ENCODE results near the gene NEK8.
"Not testable (repeated sequence)": the region's sequence is repeated elsewhere in the genome, so short reads cannot be mapped to it uniquely, and the experiment has no call there.

NEK8 gene

GRCh38 chr17:28735913-28736769, 7.6 kb downstream of the NEK8 start:
- not testable (repeated sequence) for H3K27me3 ChIP-seq (ENCODE audit: control insufficient read depth, insufficient read depth, low read length); H3K4me1 ChIP-seq (ENCODE audit: control insufficient read depth, insufficient read depth, low read length); H3K27ac ChIP-seq (ENCODE audit: low read depth, low read length); H3K36me3 ChIP-seq (ENCODE audit: control insufficient read depth, insufficient read depth, low read length); H3K4me3 ChIP-seq (ENCODE audit: low read length); H3K9ac ChIP-seq (ENCODE audit: low read length)

- H3K27ac ChIP-seq (ENCODE audit: low read depth, low read length), result no peak overlapping the region
- H3K4me1 ChIP-seq (ENCODE audit: control insufficient read depth, insufficient read depth, low read length), result no peaks in the 10 kb centered on the region
- no peaks in the 10 kb centered on the region for H3K27me3 ChIP-seq (ENCODE audit: control insufficient read depth, insufficient read depth, low read length)
- no peaks in the 10 kb centered on the region for H3K36me3 ChIP-seq (ENCODE audit: control insufficient read depth, insufficient read depth, low read length)
- H3K9ac ChIP-seq (ENCODE audit: low read length), result no peak overlapping the region
- H3K4me3 ChIP-seq (ENCODE audit: low read length), result no peak overlapping the region
These were observed 8.7 kb downstream of the NEK8 start for GRCh38 chr17:28737316-28737715.

DNA sequence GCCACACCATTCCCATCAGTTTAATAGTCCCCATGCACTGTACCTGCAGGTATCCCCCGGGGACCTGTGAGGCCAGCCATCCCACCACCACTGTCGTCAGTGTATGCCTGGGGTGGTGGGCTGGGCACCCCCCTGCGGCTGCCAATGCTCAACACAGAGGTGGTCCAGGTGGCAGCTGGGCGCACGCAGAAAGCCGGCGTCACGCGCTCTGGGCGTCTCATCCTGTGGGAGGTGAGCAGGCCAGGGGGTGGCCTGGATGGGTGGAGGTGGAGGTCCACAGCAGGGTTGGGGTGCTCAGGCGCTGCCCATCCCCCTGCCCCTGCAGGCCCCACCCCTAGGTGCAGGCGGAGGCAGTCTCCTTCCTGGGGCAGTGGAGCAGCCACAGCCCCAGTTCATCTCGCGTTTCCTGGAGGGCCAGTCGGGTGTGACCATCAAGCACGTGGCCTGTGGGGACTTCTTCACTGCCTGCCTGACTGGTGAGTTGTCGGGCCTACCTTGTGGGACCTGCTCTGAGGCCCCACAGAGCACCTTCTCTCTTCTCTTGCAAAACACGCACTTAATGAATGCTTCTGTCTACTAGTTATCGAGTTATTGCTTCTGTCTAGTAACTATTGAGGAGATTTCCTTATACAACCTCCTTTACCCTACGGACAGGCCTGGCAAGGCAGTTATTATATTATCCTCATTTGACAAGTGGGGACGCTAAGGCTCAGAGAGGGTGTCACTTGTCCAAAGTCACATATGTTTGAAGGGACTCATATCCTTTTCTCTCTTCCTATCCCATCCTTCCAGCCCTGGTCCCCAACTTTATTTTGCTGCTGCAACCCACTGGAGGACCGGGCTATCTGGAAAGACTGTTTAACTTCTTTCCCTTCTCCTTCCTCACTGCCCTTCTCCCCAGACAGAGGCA, 9.4 kb downstream of the NEK8 start:
- Histone ChIP-seq H3K27ac (ENCODE audit: low read depth, low read length) (no peak overlapping the region), H3K27me3 (ENCODE audit: control insufficient read depth, insufficient read depth, low read length) (no peaks in the 10 kb centered on the region), H3K4me3 (ENCODE audit: low read length) (no peak overlapping the region), H3K36me3 (ENCODE audit: control insufficient read depth, insufficient read depth, low read length) (no peaks in the 10 kb centered on the region), H3K4me1 (ENCODE audit: control insufficient read depth, insufficient read depth, low read length) (peaks cover under 1% of the 10 kb centered on the region), H3K9ac (ENCODE audit: low read length) (no peak overlapping the region)

- H3K4me3 ChIP-seq (ENCODE audit: low read length), result no peak overlapping the region
- no peaks in the 10 kb centered on the region for H3K27me3 ChIP-seq (ENCODE audit: control insufficient read depth, insufficient read depth, low read length)
- H3K9ac ChIP-seq (ENCODE audit: low read length), result no peak overlapping the region
- H3K4me1 ChIP-seq (ENCODE audit: control insufficient read depth, insufficient read depth, low read length), result peaks cover 6% of the 10 kb centered on the region
- H3K36me3 ChIP-seq (ENCODE audit: control insufficient read depth, insufficient read depth, low read length), result no peaks in the 10 kb centered on the region
- H3K27ac ChIP-seq (ENCODE audit: low read depth, low read length), result no peak overlapping the region
These were observed 10.2 kb downstream of the NEK8 start for GRCh38 chr17:28738680-28739384.

- H3K27me3 ChIP-seq (ENCODE audit: control insufficient read depth, insufficient read depth, low read length), result no peaks in the 10 kb centered on the region
- H3K4me1 ChIP-seq (ENCODE audit: control insufficient read depth, insufficient read depth, low read length), result peaks cover 13% of the 10 kb centered on the region
- H3K36me3 ChIP-seq (ENCODE audit: control insufficient read depth, insufficient read depth, low read length), result no peaks in the 10 kb centered on the region
- H3K27ac ChIP-seq (ENCODE audit: low read depth, low read length), result no peak overlapping the region
- no peak overlapping the region for H3K9ac ChIP-seq (ENCODE audit: low read length)
- no peak overlapping the region for H3K4me3 ChIP-seq (ENCODE audit: low read length)
These were observed 12.1 kb downstream of the NEK8 start for GRCh38 chr17:28740406-28741357.

DNA sequence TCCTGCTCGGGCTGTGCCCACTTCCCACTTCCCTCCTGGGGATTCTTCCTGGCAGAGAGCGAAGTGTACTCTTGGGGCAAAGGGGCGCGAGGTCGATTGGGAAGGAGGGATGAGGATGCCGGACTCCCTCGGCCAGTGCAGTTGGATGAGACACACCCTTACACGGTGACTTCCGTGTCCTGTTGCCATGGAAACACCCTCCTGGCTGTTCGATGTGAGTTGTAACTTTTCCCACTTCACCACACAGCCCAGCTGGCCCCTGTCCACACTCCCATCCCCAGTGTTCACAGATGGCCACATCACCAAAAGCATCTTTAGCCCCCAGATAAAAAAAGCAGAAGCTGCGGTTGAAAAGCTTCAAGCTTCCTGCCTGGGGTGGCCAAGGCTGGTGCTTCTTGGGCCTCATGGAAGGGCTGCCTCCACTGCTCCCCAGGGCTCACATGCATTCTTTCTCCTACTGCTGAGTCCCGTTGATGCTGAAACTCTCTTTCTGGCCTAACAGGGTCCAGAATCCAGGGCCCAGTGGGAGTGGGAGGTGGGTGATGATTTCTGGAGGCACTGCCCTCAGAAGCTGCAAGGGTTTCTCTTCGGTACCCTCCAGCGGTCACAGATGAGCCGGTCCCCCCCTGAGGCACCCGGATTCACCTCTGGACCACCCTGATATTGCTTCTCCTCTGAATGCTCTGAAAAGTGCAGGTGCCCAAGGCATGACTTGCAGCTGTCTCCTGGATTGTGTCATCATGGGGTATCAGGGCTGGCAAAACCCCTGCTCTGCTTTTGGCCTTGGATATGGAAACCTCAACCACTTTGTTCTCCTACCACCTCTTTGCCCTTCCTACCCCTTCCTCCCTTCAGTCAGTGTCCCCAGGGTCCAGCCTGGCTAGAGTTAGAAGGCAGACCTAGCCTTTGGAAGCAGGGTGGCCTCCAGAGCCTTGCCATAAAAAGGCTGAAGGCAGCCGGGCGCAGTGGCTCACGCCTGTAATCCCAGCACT, 13.1 kb downstream of the NEK8 start:
- Histone ChIP-seq H3K27me3 (ENCODE audit: control insufficient read depth, insufficient read depth, low read length) (no peaks in the 10 kb centered on the region), H3K4me3 (ENCODE audit: low read length) (no peak overlapping the region), H3K27ac (ENCODE audit: low read depth, low read length) (no peak overlapping the region), H3K36me3 (ENCODE audit: control insufficient read depth, insufficient read depth, low read length) (no peaks in the 10 kb centered on the region), H3K4me1 (ENCODE audit: control insufficient read depth, insufficient read depth, low read length) (peaks cover 13% of the 10 kb centered on the region), H3K9ac (ENCODE audit: low read length) (no peak overlapping the region)

DNA sequence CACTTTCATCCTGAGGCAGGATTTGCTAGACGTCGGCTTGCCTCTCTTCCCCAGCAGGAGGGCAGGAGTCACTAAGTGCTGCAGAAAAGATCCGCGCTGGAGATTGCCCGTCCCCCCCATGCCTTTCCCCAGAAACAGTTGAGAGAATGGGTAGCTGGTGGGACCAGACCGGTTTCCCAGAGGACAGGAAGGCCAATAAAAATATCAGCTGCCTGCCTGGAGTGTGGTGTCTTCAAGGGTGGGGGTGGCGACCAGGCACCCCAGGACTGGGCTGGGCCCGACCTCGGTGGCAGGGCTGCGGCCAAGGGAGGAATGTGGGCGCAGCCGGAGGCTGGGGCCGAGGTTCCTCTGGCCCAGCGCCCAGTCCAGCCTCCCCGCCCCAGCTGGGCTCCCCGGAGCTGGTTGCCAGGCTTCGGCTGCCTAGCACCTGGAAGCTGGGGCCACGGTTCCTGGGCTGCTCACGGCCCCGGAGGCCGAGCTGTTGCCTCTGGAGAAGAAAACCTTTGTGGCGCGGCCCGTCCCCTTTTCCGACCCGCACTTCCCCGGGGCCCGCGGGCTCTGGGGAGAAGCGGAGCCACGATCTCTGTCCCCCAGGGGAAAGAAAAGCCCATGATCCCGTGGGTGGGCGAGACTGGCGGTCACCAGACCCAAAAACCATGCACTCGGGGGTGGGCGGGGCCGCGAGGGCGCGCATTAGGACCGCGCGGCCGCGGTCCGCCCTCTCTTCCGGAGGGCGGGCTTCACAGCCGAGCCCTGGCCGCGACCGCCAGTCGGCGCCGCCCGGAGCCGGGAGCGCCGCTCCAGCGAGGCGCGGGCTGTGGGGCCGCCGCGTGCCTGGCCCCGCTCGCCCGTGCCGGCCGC, 14.9 kb downstream of the NEK8 start, which contains the start of gene TRAF4:
TRAF4 (plus strand) TSS at position 769 of the 861 bp plus-strand sequence. CDS start 102 bp downstream, outside the sequence.
- Histone ChIP-seq H3K27me3 (ENCODE audit: control insufficient read depth, insufficient read depth, low read length) (no peaks in the 10 kb centered on the region), H3K27ac (ENCODE audit: low read depth, low read length) (peak within 1 kb of the TSS; percentile 69), H3K36me3 (ENCODE audit: control insufficient read depth, insufficient read depth, low read length) (peaks cover 12% of the 10 kb centered on the region), H3K9ac (ENCODE audit: low read length) (peak within 1 kb of the TSS; percentile 54), H3K4me1 (ENCODE audit: control insufficient read depth, insufficient read depth, low read length) (peaks cover 13% of the 10 kb centered on the region), H3K4me3 (ENCODE audit: low read length) (peak within 1 kb of the TSS; percentile 84)

DNA sequence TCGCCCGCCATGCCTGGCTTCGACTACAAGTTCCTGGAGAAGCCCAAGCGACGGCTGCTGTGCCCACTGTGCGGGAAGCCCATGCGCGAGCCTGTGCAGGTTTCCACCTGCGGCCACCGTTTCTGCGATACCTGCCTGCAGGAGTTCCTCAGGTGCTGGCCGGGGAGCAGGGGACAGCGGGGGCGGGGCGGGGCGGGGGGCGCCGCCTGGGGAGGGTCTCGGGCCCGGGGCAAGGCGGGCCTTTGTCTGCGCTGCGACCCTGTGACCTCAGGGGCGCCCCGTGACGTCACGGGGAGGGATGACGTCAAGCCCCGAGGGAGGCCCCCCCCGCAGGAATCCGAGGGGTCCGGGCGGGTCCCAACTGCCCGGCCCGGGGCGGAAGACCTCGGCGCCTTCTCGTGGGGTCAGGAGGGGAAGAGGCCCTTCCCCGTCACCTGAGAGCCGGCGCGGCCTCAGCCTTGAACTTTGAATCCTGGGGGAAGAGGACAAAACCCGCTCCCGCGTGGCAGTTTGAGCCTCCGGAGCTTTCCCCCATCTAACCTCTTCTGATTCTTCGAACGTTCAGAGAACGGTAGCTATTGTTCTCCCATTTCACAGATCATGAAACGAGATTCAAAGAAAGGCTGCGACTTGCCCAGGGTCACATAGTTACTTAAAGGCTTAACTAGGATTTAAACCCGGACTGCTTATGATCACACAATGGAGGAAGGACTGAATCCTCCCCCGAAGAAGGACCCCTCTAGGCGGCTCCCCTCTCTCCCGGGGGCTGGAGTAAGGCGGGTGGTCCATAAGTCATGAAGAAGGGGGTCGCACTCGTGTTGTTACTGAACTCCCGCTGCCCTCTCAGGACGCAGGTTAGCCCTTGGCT, 15.8 kb downstream of the NEK8 start:
- no peaks in the 10 kb centered on the region for H3K27me3 ChIP-seq (ENCODE audit: control insufficient read depth, insufficient read depth, low read length)
- peak overlapping the region; percentile 54 for H3K9ac ChIP-seq (ENCODE audit: low read length)
- H3K4me3 ChIP-seq (ENCODE audit: low read length), result peak overlapping the region; percentile 84
- H3K27ac ChIP-seq (ENCODE audit: low read depth, low read length), result peak overlapping the region; percentile 16
- H3K4me1 ChIP-seq (ENCODE audit: control insufficient read depth, insufficient read depth, low read length), result peaks cover 13% of the 10 kb centered on the region
- H3K36me3 ChIP-seq (ENCODE audit: control insufficient read depth, insufficient read depth, low read length), result peaks cover 19% of the 10 kb centered on the region

DNA sequence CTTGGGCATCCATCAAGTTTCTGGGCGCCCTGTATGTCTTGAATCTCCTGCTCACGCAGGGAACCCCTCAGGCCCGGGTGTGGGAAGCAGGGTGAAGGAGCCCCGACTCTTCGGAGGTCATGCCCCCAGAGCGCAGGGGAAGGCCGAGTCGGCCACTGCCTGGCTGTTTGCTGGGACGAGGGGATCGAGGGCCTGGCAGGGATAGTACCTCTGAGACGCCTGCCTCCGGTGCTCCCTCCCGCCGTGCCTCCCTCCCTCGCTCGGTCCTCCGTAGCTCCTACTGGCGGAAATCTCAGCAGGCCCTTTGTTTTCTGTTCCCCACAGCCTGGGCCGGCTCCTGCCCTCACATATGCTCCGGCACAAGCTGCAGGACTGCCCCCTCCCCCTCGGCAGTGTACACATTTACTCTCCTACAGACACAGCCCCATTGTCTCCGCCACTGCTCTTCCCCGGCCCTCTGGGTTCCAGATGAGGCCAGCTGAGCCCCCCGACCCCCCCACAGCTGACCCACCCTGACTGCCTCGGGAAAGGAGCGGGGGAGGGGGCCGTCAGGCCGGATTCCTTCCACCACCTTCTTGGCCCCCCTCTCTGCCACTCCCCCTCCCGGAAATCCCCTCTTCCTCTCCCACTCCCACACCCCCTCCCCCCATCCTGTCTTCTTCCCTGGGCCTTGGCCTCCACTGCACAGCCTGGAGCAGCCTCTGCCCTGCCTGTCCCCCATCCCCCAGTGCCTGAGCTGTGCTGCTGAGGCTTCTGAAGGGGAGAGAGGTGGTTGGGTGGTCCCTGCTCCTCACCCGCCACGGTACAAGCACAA, 16.6 kb downstream of the NEK8 start:
- peak overlapping the region; percentile 84 for H3K4me3 ChIP-seq (ENCODE audit: low read length)
- no peaks in the 10 kb centered on the region for H3K27me3 ChIP-seq (ENCODE audit: control insufficient read depth, insufficient read depth, low read length)
- H3K27ac ChIP-seq (ENCODE audit: low read depth, low read length), result peak overlapping the region; percentile 16
- peaks cover 22% of the 10 kb centered on the region for H3K36me3 ChIP-seq (ENCODE audit: control insufficient read depth, insufficient read depth, low read length)
- H3K9ac ChIP-seq (ENCODE audit: low read length), result peak overlapping the region; percentile 51
- H3K4me1 ChIP-seq (ENCODE audit: control insufficient read depth, insufficient read depth, low read length), result peaks cover 13% of the 10 kb centered on the region
